Gastroesophageal sphincter (tissue), 4 donors: Measurements from ENCODE around the gene PGM2L1. TPM values are rescaled to one million over a fixed set of nuclear protein-coding genes. Genes with fewer than 3 reads are reported as not detected.

Experiments
- ATAC-seq: fragments of 150-250 bp; one replicate; pipeline ENCODE4 v1.9.1; 2016; ENCODE audit warnings: mild to moderate bottlenecking, moderate library complexity
- H3K27ac ChIP-seq, 4 donors: fragments of 200-600 bp; sonication (generic) in 3 of 4; 1 replicate in 3 of 4; 2 replicates in 1 of 4; pipeline ENCODE4 v1.5.1; 2016 to 2019
- H3K27me3 ChIP-seq: fragments of 200-600 bp; sonication (generic); one replicate; pipeline ENCODE4 v1.5.1; 2019
- H3K36me3 ChIP-seq, 2 donors: fragments of 200-600 bp; sonication (generic); one replicate each; pipeline ENCODE4 v1.5.1; 2019; ENCODE audit warnings: control low read depth in 1 of 2
- H3K4me1 ChIP-seq, 3 donors: fragments of 200-600 bp; sonication (generic); 1 replicate in 2 of 3; 2 replicates in 1 of 3; pipeline ENCODE4 v1.5.1; 2016 to 2019; ENCODE audit warnings: control low read depth in 2 of 3
- H3K4me3 ChIP-seq, 2 donors: fragments of 200-600 bp; sonication (generic); one replicate each; pipeline ENCODE4 v1.5.1; 2019; ENCODE audit warnings: mild to moderate bottlenecking in 1 of 2, moderate library complexity in 1 of 2
- H3K9me3 ChIP-seq, 3 donors: fragments of 200-600 bp; sonication (generic); one replicate each; pipeline ENCODE4 v1.5.1; 2017 to 2019; ENCODE audit warnings: control low read depth in 2 of 3
- CTCF ChIP-seq, 4 experiments: fragments of 200-600 bp in 2 of 4; fragments of 450-650 bp in 2 of 4; sonication (generic) in 1 of 4; IDR thresholded peaks; one replicate each; pipeline ENCODE4 v1.5.1; 2017 to 2019; ENCODE audit warnings: antibody characterized with exemption in 4 of 4, mild to moderate bottlenecking in 2 of 4, moderate library complexity in 2 of 4
- EP300 ChIP-seq: sonication (generic); formaldehyde crosslinking; IDR thresholded peaks from one replicate; pipeline ENCODE4 v1.6.1; 2017; ENCODE audit warnings: antibody characterized with exemption, mild to moderate bottlenecking
- POLR2A ChIP-seq, 2 donors: fragments of 450-650 bp; IDR thresholded peaks; one replicate each; pipeline ENCODE4 v1.6.1; 2017; ENCODE audit warnings: antibody characterized with exemption in 2 of 2, mild to moderate bottlenecking in 2 of 2, moderate library complexity in 1 of 2
- POLR2AphosphoS5 ChIP-seq: sonication (generic); formaldehyde crosslinking; IDR thresholded peaks from one replicate; pipeline ENCODE4 v1.6.1; 2017; ENCODE audit warnings: antibody characterized with exemption
- WGBS, 2 donors: methylation state at CpG; one replicate each; pipeline ENCODE4 v1.1.5; 2018; ENCODE audit warnings: low coverage in 1 of 2; 5-methylcytosine and 5-hydroxymethylcytosine counted together
- total RNA-seq, 4 donors: library from RNA; depleted of rRNA; stranded (reverse); fragments of >200 nt; gene quantifications; one replicate each; pipeline ENCODE4 v1.1.0, GENCODE V29; 2016

The PGM2L1 gene
- total RNA-seq, 4 donors from 2014 or later: 1.2 to 7.8 (median 4.9) TPM

- Histone ChIP-seq H3K27me3 (no peaks in the 10 kb centered on the region), H3K4me3 (no peak overlapping the region), H3K4me1 (no peaks in the 10 kb centered on the region), H3K36me3 (peaks cover 0 to 38% of the 10 kb centered on the region in 2 donors), H3K9me3 (peaks cover 0 to 10% (median 0%) of the 10 kb centered on the region in 3 donors), H3K27ac (no peak overlapping the region)
- 71 to 75% methylated on average over 1 of the region's 1 CpG for WGBS, 2 donors
- TF ChIP-seq POLR2AphosphoS5 (no peak), EP300 (no peak), CTCF (IDR thresholded peaks at IDR 0.05) (no peak), POLR2A (IDR thresholded peaks at IDR 0.05) (no peak)
- ATAC-seq: no peak
Measured at GRCh38 chr11:74357449-74357848, 40.8 kb downstream of the PGM2L1 start.

- TF ChIP-seq CTCF (IDR thresholded peaks at IDR 0.05): no peak
- TF ChIP-seq POLR2AphosphoS5: no peak
- no peak for TF ChIP-seq EP300
- TF ChIP-seq POLR2A (IDR thresholded peaks at IDR 0.05): no peak
- Histone ChIP-seq H3K4me1 (no peaks in the 10 kb centered on the region), H3K27me3 (no peaks in the 10 kb centered on the region), H3K27ac (no peak overlapping the region), H3K4me3 (no peak overlapping the region), H3K9me3 (peaks cover 0 to 6% (median 0%) of the 10 kb centered on the region in 3 donors), H3K36me3 (peaks cover 0 to 19% of the 10 kb centered on the region in 2 donors)
- no peak for ATAC-seq
- 79 to 87% methylated on average over 2 of the region's 2 CpGs for WGBS, 2 donors
Measured at GRCh38 chr11:74355626-74356025, 42.6 kb downstream of the PGM2L1 start.

DNA sequence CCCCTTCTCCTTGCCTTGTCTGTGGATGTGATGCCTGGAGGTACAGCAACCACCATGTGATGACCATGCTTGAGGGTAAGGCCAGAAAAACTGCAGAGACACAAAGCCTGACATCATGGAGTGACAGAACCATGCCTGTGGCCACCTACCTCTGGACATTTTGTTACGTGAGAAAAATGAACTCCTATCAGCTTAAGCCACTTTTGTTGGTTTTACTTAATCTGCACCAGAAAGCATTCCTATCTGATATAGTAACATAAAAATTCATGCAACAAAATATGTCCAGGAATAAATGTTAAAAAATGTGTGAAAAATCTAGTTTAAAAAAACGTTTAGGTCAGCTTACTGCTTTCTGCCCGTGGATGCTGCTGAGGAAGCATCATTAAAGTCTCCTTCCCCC is 44.2 kb downstream of the PGM2L1 start:
- no peak for ATAC-seq
- Histone ChIP-seq H3K27me3 (no peaks in the 10 kb centered on the region), H3K4me3 (no peak overlapping the region), H3K4me1 (no peaks in the 10 kb centered on the region), H3K9me3 (no peaks in the 10 kb centered on the region), H3K27ac (no peak overlapping the region), H3K36me3 (peaks cover 0 to 6% of the 10 kb centered on the region in 2 donors)
- WGBS, 2 donors: 50 to 65% methylated on average over 3 of the region's 3 CpGs
- no peak for TF ChIP-seq CTCF (IDR thresholded peaks at IDR 0.05)

- H3K4me1 ChIP-seq: no peaks in the 10 kb centered on the region
- no peaks in the 10 kb centered on the region for H3K27me3 ChIP-seq
- TF ChIP-seq POLR2A (IDR thresholded peaks at IDR 0.05) (no peak), CTCF (IDR thresholded peaks at IDR 0.05) (no peak), EP300 (no peak), POLR2AphosphoS5 (no peak)
- ATAC-seq: no peak
- no peak overlapping the region for H3K4me3 ChIP-seq
- H3K36me3 ChIP-seq: peaks cover 0 to 4% of the 10 kb centered on the region in 2 donors
- no peaks in the 10 kb centered on the region for H3K9me3 ChIP-seq
- 58 to 75% methylated on average over 2 of the region's 2 CpGs for WGBS, 2 donors
- no peak overlapping the region for H3K27ac ChIP-seq
Measured at GRCh38 chr11:74347381-74347780, 50.9 kb downstream of the PGM2L1 start.

DNA sequence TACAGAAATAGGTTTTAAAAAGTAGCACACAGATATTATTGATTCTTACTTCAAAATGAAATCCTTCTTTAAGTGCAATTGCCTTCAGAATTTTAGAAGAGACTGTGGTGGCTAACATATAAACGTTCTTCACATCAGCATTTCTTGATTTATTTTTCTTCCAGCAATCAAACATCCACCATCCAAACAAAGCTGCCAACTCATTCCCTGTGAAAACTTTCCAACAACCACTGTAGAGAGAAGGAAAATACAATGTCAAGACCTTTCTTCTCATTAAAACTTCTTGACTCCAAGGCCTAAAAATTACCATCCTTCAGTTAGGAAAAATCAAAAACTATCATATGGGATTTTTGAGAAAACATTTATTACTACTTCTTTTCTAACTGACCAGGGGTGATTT is 52.8 kb downstream of the PGM2L1 start:
- Histone ChIP-seq H3K36me3 (peaks cover 0 to 4% of the 10 kb centered on the region in 2 donors), H3K27ac (no peak overlapping the region), H3K4me1 (no peaks in the 10 kb centered on the region), H3K27me3 (no peaks in the 10 kb centered on the region), H3K9me3 (no peaks in the 10 kb centered on the region), H3K4me3 (no peak overlapping the region)
- 15 to 26% methylated on average over 1 of the region's 1 CpG for WGBS, 2 donors
- no peak for TF ChIP-seq POLR2AphosphoS5
- no peak for TF ChIP-seq CTCF (IDR thresholded peaks at IDR 0.05)
- no peak for TF ChIP-seq POLR2A (IDR thresholded peaks at IDR 0.05)
- no peak for TF ChIP-seq EP300
- ATAC-seq: no peak
